K562 (cell line): ENCODE results near the gene MMUT. TPM values are rescaled to one million over a fixed set of nuclear protein-coding genes. Genes with fewer than 3 reads are reported as not detected.
A peak's percentile ranks its signal among the peaks of the same experiment; 100 is the strongest.

Experiments used
- CUX1 ChIP-seq: fragments of 200-800 bp; sonication (Bioruptor generic); IDR thresholded peaks from 2 replicates; pipeline ENCODE4 v1.6.1; 2016; ENCODE audit warnings: missing genetic modification characterization, missing compliant biosample characterization
- CXXC5 ChIP-seq: fragments of 250-450 bp; sonication (Bioruptor Pico); IDR thresholded peaks from 2 replicates; pipeline ENCODE4 v1.8.0; 2022; ENCODE audit warnings: inconsistent platforms, mild to moderate bottlenecking, moderate library complexity
- EGR1 ChIP-seq: fragments of 450-650 bp; conservative IDR thresholded peaks from 2 replicates; pipeline ENCODE4 v1.6.1; 2017; ENCODE audit warnings: mild to moderate bottlenecking
- ESRRB ChIP-seq: fragments of 250-450 bp; sonication (Bioruptor Pico); IDR thresholded peaks from 2 replicates; pipeline ENCODE4 v1.5.0; 2020; ENCODE audit warnings: mild to moderate bottlenecking, moderate library complexity, borderline replicate concordance
- POLR2G ChIP-seq: fragments of 200-400 bp; formaldehyde crosslinking; IDR thresholded peaks from 2 replicates; pipeline ENCODE4 v1.6.1; 2017; ENCODE audit warnings: low read depth, mild to moderate bottlenecking, antibody characterized with exemption, low read length, moderate library complexity
- PURB ChIP-seq: sonication (generic); formaldehyde crosslinking; IDR thresholded peaks from 2 replicates; pipeline ENCODE4 v1.9.0; 2021; ENCODE audit warnings: low read depth, mild to moderate bottlenecking, missing genetic modification reagents
- SAFB ChIP-seq: fragments of 200-400 bp; formaldehyde crosslinking; IDR thresholded peaks from 2 replicates; pipeline ENCODE4 v1.6.1; 2017; ENCODE audit warnings: low read depth, low read length, borderline replicate concordance
- TBL1XR1 ChIP-seq, 2 experiments: IDR thresholded peaks; 2 replicates each; pipeline ENCODE4 v1.6.1; 2012; ENCODE audit warnings: improper control_type of control experiment in 2 of 2, low read length in 2 of 2, mild to moderate bottlenecking in 1 of 2
- ZBTB7A ChIP-seq: IDR thresholded peaks from 2 replicates; pipeline ENCODE4 v1.6.1; 2011; ENCODE audit warnings: low read depth, mild to moderate bottlenecking, low read length, moderate library complexity, borderline replicate concordance; ENCODE audit not compliant: control insufficient read depth
- ZNF165 ChIP-seq: fragments of 250-450 bp; sonication (Bioruptor Pico); IDR thresholded peaks from 2 replicates; pipeline ENCODE4 v1.4.0; 2020; ENCODE audit warnings: borderline replicate concordance
- ZNF224 ChIP-seq: sonication (generic); formaldehyde crosslinking; IDR thresholded peaks from 2 replicates; pipeline ENCODE4 v1.8.0; 2022; ENCODE audit warnings: mild to moderate bottlenecking, missing genetic modification reagents
- ZNF23 ChIP-seq: fragments of 250-450 bp; sonication (Bioruptor Pico); IDR thresholded peaks from 2 replicates; pipeline ENCODE4 v1.4.0; 2020; ENCODE audit warnings: mild to moderate bottlenecking
- ZNF639 ChIP-seq, 2 experiments: fragments of 200-800 bp in 1 of 2; sonication (Bioruptor generic) in 1 of 2; sonication (generic) in 1 of 2; formaldehyde crosslinking in 1 of 2; IDR thresholded peaks in 1 of 2; conservative IDR thresholded peaks in 1 of 2; 2 replicates each; pipeline versions ENCODE4 v1.5.0 to v1.6.1; 2016 to 2020; ENCODE audit warnings: missing compliant biosample characterization in 1 of 2, missing genetic modification characterization in 1 of 2, missing genetic modification reagents in 1 of 2
- ZSCAN29 ChIP-seq: fragments of 450-650 bp; IDR thresholded peaks from 2 replicates; pipeline ENCODE4 v1.6.1; 2017
- polyA plus RNA-seq, 8 experiments: library from polyadenylated mRNA; depleted of rRNA in 4 of 8; stranded (reverse) in 5 of 8; unstranded in 3 of 8; fragments of >200 nt; fragmentation: Nextera tagmentation in 2 of 8; fragmentation: Illumina TruSeq in 1 of 8; extraction: Ambion mirVana in 2 of 8; extraction: Trizol in 1 of 8; gene quantifications; 2 replicates each; pipeline versions ENCODE4 v1.2.1 to v1.2.3, GENCODE V29; 2011 to 2014; ENCODE audit warnings: inconsistent platforms in 1 of 8, missing spikeins in 1 of 8
- total RNA-seq, 7 experiments: library from RNA; depleted of rRNA in 6 of 7; stranded (reverse); fragments of >200 nt in 6 of 7; fragmentation: Illumina TruSeq in 2 of 7; extraction: Trizol in 2 of 7; gene quantifications; 2 replicates each; pipeline versions ENCODE4 v1.2.1 to v1.2.3, GENCODE V29; 2011 to 2021; ENCODE audit warnings: low replicate concordance in 1 of 7
- TF ChIP-seq, protein P1 (sequence below): fragments of 150-350 bp; conservative IDR thresholded peaks from 2 replicates; pipeline ENCODE4 v1.6.1; 2014; ENCODE audit warnings: low read length
- TF ChIP-seq, protein P2 (sequence below): fragments of 450-650 bp; IDR thresholded peaks from 2 replicates; pipeline ENCODE4 v1.6.1; 2016; ENCODE audit warnings: low read depth, mild to moderate bottlenecking, moderate library complexity

The MMUT gene
- total and polyA plus RNA-seq, 9 of the 15 experiments (the other 6 are each of a cell fraction or from before 2014, with no cell fraction given), result 7.1 to 26.4 (median 16.0) TPM

GRCh38 chr6:49462927-49463611 is at the start of gene MMUT, which contains the start of gene CENPQ (continued):
- TF ChIP-seq CUX1 (CRISPR knock-in tag), result no peak
- TF ChIP-seq, protein P1, sequence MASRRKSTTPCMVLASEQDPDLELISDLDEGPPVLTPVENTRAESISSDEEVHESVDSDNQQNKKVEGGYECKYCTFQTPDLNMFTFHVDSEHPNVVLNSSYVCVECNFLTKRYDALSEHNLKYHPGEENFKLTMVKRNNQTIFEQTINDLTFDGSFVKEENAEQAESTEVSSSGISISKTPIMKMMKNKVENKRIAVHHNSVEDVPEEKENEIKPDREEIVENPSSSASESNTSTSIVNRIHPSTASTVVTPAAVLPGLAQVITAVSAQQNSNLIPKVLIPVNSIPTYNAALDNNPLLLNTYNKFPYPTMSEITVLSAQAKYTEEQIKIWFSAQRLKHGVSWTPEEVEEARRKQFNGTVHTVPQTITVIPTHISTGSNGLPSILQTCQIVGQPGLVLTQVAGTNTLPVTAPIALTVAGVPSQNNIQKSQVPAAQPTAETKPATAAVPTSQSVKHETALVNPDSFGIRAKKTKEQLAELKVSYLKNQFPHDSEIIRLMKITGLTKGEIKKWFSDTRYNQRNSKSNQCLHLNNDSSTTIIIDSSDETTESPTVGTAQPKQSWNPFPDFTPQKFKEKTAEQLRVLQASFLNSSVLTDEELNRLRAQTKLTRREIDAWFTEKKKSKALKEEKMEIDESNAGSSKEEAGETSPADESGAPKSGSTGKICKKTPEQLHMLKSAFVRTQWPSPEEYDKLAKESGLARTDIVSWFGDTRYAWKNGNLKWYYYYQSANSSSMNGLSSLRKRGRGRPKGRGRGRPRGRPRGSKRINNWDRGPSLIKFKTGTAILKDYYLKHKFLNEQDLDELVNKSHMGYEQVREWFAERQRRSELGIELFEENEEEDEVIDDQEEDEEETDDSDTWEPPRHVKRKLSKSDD, result peak; percentile 44; the same call in 1 of the 2 replicates
- TF ChIP-seq ZNF639 (CRISPR knock-in tag; conservative IDR thresholded peaks at IDR 0.05 in 1 of 2, IDR thresholded peaks at IDR 0.05 in 1 of 2), result no peak
- TF ChIP-seq TBL1XR1 (IDR thresholded peaks at IDR 0.05; ENCODE audit: low read length in 2 of 2), result peak in 1 of 2 experiments; percentile 97; a peak in 2 of 4 replicates
- no peak for TF ChIP-seq ZNF224 (CRISPR knock-in tag)
- TF ChIP-seq, protein P2, sequence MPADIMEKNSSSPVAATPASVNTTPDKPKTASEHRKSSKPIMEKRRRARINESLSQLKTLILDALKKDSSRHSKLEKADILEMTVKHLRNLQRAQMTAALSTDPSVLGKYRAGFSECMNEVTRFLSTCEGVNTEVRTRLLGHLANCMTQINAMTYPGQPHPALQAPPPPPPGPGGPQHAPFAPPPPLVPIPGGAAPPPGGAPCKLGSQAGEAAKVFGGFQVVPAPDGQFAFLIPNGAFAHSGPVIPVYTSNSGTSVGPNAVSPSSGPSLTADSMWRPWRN, result no peak
- TF ChIP-seq ZNF165 (CRISPR knock-in tag), result no peak
- TF ChIP-seq CXXC5 (CRISPR knock-in tag), result peak; percentile 91
- no peak for TF ChIP-seq ESRRB (CRISPR knock-in tag)
- peak; percentile 93 for TF ChIP-seq POLR2G
- no peak for TF ChIP-seq SAFB
- peak; percentile 98 for TF ChIP-seq EGR1
- TF ChIP-seq ZBTB7A, result peak; percentile 53; the same call in 1 of the 2 replicates
- TF ChIP-seq PURB (CRISPR knock-in tag), result no peak
- no peak for TF ChIP-seq ZNF23 (CRISPR knock-in tag)
- TF ChIP-seq ZSCAN29, result no peak
